GM18520 (cell line): Measurements from ENCODE around the gene PTH1R.

Experiments
- ATAC-seq: cut with Tn5 transposase; IDR thresholded peaks from one replicate; pipeline ENCODE4 v1.9.1; 2021; ENCODE audit not compliant: unreplicated experiment

Gene PTH1R

DNA sequence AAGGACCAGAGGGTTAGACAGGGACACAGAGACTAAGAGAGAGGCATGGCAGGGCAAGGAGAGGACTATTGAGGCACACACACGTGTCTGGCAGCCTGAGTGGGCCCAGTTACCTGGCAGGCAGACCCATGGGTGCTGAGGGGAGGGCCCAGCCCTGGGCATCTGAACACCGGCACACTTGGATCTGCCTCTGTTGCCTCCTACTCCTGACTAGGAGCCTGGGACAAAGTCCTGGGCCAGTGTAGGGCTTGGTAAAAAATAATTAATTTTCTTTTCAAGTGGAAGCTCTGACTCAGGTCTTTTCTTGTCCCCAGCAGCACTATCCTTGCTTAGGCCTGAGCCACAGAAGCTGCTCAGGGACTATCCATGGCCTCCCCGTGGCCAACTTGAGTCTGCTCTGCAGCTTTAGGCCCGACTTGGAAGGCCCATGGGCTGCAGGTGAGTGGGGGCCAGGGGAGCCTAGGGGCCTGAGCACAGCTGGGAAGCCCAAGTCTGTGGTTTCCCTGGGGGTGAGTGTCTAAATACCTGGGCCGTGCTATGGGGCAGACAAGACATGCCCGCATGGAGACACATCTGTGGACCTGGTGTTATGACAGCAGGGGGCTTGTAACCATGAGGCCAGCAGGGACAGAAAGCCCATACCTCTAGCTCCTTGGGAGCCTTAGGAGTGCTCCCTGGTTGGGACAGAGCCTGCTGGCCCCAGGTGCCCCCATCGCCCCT, at the start of gene PTH1R:
Gene PTH1R, plus strand, starts transcription at position 316 of the 720 bp plus-strand sequence. CDS start 5,839 bp downstream, outside the sequence.
- no peak for ATAC-seq

DNA sequence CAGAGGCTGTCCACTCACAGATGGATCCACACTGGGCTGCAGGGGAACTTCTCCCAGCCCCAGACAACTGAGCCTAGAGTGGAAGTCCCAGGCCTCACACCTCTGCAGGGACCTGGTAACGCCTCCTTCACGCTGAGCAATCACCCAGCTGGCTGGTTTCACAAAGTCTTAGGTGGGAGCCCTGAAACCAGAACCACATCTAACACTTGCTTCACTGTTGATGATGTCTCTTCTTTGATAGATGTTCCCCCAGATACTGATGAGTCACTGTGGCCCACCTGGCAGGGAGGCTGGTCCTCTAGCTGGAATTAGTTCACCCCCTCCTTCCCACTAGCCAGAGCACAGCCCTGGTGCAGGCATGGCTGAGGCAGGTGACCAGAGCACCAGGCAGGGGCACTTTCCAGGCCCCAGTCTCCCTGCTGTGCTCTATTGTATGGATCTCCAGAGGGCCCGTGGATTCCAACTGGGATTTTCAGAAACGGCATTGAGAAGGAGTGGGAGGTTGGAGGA, 47.8 kb upstream of the PTH1R start:
- ATAC-seq = peak; percentile 74

DNA sequence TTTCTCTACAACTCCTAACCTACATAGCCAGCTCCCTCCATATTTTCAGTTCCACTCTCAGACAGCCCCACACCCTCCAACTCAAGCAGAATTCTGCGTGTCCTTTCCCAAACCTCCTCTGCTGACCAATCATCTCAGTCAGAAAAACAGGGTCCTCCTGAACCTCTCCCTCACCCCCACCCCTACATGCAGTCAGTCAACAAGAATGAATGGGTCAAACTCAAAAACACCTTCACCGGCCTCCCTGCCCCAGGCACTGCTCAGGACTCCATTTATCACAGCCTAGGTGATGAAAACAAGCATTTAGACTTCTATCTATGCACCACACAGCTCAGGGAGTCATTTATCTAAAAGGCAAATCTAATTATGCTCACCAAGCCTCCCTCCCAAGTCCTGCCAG, 46.7 kb upstream of the PTH1R start:
- ATAC-seq = no peak

DNA sequence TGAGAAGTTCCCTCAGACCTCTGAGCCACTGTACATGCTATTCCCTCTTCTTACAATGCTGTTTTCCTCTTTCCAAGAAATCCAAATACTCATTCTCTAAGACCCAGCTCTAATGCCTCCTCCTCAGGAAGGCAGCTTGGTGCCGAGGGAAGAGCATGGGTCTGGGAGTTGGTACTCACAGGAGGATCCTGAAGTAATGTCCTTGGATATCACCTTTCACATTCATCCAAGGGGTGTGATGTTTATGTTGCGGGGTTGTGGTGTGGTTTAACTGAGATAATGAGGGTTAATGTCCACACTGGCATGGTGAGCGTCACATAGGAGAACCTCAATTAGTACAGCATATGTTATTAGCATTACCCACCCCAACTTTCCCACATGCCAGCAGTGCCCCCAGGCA, 46.2 kb upstream of the PTH1R start:
- no peak for ATAC-seq

DNA sequence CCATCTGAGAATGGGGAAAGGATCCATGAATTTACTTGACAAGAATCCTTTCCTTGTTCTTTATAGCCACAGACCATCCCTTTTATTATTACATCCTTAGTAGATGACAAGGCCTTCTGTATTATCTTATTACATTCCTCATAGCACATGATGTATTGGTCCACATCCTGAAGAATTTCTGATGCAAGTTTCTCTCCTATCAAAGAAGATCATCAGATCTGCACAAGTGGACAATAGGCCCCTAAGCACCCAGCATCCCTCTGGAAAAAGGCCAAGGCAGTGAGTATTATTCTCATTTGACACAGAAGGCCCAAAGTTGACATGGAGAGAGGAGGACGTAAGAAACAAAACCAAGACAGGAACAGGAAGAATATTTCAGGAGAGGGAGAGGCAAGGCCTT, 45.7 kb upstream of the PTH1R start:
- ATAC-seq = no peak

DNA sequence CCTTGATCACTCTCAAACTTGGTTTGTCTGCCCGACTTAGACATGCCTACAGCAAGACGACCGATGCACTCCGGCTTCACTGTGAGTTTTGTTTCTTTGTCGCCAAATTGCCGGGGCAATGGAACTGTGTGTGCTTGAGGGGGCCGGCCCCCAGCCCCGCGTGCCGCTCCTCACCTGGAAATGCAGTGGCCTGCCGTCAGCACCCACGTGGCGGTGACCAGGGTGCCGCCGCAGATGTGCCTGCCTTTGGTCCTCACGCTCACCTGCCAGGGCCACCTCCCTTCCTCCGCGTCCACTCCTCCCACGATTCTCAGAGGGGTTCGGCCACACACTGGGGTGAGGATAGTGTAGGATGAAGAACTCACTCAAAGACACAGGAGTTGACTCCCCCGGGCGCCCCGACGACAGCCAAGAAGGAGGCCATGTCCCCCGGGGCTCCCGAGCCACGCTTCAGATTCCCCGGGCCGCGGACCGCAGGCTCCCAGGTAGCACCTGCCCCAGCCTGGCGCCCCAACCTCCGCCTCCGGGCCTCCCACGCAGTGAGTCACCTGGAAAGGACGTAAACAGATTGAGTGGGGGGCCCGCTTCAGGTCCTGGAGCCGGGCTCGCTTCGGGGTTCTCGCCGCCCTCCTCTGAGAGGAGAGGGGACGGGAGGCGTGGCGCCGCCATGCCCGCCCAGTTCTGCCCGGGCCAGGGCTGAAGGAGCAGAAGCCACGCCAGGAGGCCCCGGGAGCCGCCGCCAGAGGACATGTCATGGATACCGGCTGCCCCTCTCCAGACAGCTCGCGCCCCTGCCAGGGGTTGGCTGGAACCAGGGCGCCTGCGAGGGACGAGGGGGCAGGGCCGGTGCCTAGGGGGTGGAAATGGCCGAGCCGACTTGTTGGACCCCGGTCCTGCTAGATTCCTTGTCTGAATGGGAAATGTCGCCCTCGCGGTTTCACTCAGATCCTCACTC, 43.9 kb upstream of the PTH1R start:
- no peak for ATAC-seq

DNA sequence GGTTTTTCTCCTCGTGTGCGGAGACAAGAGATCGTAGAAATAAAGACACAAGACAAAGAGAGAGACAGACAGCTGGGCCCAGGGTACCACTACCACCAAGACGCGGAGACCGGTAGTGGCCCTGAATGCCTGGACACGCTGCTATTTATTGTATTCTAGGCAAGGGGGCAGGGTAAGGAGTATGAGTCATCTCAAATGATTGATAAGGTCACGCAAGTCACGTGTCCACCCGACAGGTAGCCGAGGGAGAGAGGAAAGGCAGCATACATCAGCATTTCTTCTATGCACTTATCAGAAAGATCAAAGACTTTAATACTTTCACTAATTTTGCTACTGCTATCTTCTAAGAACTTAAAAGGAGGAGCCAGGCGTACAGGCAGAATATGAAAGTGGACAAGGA, 42.5 kb upstream of the PTH1R start:
- ATAC-seq = no peak

DNA sequence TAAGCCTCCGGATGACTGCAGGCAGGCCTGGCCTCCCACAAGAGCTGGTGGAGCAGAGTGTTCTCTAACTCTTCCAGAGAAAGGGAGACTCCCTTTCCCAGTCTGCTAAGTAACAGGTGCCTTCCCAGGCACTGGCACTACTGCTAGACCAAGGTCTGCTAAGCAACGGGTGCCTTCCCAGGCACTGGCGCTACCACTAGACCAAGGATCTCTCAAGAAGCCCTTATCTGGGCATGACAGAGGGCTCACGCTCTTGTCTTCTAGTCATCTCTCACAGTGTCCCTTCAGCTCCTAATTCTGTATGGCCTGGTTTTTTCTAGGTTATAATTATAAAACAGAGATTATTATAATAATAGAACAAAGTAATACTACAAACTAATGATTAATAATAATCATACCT, 42.0 kb upstream of the PTH1R start:
- ATAC-seq = no peak

DNA sequence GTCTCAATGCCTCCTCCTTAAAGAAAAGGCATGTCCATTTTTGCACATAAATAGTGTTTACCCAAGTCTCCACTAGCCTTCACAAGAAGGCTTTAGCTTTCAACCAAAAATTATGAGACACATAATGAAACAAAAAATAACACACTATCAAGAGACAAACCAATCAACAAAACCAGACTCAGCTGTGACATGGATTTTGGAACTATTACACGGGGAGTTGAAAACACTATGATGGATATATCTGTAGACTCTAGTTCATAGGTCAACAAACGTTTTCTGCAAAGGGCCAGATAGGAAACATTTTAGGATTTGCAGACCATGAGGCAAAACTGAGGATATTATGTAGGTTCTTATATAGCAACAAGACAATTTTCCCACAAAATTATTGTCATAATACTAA, 39.2 kb upstream of the PTH1R start:
- no peak for ATAC-seq

DNA sequence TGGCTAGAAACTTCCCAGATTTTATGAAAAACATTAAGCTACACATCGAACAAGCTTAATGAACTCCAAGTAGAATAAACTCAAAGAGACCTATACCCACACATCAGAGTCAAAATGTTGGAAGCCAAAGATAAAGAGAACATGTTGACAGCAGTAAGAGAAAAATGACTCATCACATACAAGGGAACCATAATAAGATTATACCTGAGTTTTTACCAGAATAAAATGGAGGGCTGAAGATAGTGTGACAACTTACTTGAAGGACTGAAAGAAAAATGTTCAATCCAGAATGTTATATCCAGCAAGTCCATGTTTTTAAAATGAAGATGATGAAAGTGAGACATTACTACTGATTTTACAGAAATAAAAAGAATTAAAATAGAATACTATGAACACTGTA, 37.0 kb upstream of the PTH1R start:
- ATAC-seq = no peak

DNA sequence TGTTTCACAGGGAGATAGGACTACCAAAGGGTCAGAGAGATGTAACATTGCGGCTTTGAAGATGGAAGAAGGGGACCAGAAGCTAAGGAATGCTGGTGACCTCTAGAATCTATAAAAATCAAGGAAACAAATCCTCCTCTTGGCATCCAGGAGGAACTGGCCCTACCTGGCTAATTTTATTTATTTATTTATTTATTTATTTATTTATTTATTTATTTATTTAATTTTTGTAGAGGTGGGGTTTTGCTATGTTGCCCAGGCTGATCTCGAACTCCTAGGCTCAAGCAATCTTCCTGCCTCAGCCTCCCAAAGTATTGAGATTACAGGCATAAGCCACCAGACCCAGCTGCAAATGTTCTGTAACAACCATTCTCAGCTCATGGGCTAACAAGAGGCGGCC, 34.0 kb upstream of the PTH1R start:
- ATAC-seq = no peak

DNA sequence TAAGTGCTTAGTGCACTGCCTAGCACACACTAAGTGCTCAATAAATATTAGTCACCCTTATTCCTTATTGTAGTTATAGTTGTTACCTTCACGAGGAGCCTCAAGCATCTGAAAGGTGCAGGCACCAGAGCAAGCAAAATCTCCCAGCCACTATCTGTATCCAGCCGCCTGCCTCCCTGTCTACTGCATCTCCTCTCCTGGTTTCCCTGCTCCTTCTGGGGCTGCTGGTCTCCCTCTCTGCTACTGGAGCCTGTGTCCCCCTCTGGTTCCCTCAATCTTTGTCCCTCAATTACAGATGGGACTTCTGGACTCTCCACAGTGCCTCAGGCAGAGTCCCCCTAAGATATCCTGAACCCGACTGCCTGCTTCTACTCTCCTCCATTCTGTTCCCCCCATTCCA, 33.1 kb upstream of the PTH1R start:
- ATAC-seq = no peak

DNA sequence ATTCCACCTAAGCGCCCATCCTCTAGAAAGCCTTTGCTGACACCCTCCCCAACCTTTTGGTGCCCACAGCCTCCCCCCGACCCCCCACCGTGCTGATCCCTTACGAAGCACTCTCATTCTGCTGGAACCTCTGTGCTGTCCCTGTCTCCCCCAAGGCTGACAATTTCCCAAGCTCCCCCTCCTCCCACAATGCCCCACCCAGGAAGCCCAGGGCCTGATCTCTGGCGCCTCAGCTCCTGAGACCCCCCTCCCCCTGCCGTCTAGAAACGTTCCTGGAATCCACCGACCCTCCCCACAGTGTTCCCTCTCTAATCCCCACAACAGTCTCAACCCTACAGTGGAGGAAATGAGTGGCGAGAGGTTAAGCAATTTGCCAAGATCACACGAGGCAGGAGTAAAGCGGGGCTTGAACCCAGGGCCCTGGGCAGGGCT, 32.6 kb upstream of the PTH1R start:
- ATAC-seq = no peak

DNA sequence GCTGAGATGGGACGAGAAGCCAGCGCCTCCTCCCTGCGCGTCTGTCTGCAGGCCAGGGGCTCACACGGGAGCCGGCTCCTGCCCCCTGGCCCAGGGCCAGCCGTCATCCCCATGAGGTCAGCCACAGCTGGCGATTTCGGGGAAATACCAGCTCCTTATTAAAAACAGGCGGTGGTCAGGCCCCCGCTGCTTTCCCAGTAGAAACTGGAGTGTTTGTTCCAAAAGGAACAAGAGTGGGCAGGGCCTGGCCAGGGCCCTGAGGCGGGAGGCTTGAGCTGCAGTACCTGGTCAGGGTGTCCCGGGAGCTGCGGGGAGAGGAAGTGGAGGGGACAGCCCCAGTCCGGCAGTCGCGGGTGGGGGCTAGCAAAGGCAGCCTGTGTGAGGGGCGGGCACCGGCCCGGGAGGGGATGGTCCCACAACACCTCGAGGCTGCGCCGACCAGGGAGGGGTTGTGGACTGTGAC, 32.1 kb upstream of the PTH1R start:
- no peak for ATAC-seq

DNA sequence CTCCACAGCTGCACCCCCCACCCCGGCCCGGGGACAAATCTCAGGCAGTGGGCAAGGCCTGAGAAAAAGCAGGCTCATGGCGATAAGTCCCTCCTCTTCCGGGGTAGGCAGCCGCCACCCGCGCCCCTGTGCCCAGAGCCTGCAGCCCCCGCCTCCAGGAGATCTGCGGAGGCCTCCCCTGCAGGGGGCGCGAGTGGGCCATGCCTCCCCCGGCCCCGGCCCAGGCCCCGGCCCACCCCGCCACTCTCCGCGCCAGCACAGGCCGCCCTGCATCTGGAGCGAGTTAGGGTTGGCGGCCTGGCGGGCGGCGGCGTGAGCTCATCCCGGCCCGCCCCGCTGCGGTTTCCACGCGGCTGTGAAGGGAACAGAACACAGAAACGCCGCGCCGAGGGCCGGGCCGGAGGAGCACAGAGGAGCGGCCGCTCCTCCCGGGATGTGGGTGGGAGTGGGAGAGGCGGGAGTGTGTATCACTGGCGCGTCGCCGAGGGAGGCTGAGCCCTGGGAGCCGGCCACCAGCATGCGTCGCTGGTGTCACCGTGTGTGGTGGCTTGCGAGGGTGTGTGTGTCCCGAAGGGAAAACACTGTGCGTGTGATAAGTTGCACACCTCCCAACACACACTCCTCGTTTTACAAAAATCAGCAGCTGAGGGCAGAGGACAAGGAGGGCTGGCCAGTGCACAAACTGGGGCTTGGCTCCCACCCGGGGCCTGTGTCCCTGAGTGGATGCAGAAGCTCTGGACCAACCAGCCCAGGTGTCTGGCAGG, 31.5 kb upstream of the PTH1R start:
- ATAC-seq = no peak

DNA sequence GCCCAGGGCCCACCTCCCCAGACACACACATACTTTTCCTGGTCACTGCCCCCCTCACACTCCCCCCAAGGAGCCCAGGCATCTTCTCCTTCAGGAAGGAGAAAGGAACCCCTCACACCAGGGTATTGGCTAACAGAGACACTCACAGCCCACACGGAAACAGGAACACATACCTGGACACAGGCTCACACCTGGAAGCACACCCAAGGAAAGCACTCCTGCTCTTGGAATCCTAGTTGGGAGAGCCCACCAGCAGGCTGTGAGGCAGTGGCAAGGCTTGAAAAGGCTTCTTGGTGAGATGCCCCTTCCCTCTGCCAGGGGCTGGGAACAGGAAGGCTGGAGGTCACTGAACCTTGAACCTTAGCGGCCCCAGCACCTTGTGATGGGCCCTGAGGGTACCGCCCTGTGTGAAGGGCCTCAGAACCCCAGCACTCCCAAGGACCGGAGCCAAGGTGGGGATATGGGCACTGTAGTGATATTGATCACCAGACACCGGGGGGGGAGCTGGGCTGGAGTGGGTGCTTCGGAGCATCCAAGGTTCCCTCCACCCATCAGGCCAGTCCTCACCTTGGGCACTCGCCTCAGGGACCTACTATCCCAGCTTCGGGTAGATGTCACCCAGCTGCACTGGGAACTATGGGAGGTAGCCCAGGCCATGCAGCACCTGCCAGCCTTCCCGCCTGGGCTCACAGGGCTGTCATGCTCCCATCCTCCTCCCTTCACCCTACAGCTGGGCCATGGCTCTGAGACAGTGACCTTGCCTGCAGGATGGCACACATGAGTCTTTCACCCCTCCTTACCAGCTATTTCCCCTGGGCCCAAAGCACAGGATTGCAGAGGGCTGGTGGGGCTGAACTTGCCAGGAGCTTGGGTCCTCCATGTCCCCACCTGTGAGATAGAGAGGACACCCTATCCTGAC, 30.6 kb upstream of the PTH1R start:
- no peak for ATAC-seq

DNA sequence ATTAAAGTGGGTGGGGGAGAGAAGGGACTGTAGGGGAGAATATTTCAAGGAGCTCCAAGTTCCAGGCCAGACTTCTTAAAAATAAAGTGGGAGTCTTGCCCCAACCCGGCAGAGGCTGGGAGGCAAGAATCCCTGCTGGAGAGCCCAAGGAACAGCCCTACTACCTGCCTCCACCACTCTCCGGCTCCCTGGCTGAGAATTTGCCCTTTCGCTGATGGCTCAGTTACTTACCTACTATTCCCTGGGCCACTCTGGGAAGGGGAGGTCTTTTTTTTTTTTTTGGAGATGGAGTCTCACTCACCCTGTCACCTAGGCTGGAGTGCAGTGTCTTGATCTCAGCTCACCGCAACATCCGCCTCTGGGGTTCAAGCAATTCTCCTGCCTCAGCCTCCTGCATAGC, 29.8 kb upstream of the PTH1R start:
- ATAC-seq = no peak

DNA sequence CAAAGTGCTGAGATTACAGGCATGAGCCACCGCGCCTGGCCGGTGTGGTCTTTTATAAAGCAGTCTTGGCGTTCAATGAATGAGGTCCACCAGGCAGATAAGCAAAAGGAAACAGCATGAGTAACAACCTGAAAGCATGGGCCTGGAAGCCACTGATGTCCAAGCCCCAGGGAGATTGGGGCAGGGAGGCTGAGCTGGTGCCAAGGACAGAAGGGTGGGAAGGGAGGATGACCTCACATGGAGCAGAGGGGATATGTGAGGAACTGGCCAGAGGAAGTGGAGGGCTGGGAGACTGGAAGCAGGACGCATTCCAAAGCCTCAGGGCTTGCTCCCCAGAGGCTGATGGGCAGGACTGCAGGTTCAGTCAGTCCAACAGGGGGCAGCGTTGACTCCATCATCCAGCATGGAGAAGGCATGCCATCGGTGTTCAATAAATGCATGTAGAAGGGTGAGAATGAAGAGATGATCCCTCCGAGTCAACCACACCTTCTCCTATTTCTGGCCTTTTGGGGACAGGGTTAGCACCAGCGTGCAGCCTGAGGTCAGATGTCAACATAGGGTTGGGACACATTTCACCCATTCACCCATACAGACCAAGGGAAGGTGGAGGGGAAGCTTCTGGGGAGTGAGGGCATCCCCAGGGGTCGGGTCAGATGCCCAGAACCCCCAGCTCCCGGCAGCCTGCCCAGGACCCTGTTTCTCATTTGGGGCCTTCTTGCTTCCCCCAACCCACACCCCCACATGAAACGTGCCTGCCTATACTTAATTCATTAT, 29.1 kb upstream of the PTH1R start:
- no peak for ATAC-seq

DNA sequence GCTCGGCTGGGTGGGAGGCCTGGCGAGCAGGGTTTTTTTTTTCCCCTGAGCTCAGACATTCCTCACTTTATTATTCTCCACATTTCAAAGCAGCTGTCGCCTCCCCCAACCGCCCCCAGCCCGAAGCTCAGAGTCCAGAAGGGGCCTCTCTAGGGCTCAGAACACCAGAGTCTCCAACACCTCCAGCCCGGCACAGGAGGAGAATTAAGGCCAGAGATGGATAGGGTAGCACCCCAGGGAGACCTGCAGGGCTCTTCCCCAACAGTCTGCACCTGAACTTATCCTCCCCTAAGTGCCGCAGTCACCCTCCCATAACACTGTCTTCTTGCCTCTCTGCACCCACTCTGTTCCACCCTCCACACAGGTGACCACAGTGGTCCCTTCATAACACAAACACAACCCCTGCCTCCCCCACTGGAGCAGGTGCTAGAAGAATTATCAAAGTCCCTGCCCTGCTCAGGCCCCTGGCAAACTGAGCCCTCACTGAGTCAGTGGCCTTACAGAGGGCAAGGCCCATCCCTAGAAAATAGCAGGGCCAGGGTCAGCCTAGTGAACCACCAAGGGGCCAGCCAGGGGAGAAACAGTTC, 28.4 kb upstream of the PTH1R start:
- no peak for ATAC-seq
